ENCODE data around the gene DYNLRB2. TPM values are rescaled to one million over a fixed set of nuclear protein-coding genes. Genes with fewer than 3 reads are reported as not detected.

Gene DYNLRB2
- polyA plus RNA-seq, 1 of the 3 experiments (the other 2 are of a cell fraction), result 0.44 TPM

- no peaks in the 10 kb centered on the region for H3K9me2 ChIP-seq
- no peak for DNase-seq
- H3K4me1 ChIP-seq (ENCODE audit: control insufficient read depth in 1 of 2, insufficient read depth in 2 of 2, low read depth in 1 of 2, low read length in 1 of 2), result no peaks in the 10 kb centered on the region
- no peak overlapping the region for H2AFZ ChIP-seq (ENCODE audit: low read depth)
- no peak overlapping the region for H3K27ac ChIP-seq (ENCODE audit: low read depth in 2 of 2, low read length in 1 of 2)
- H3K9ac ChIP-seq, result no peak overlapping the region
- CTCF ChIA-PET, result no interaction called here
- H3K36me3 ChIP-seq (replicated peaks in 1 of 2; ENCODE audit: control insufficient read depth in 1 of 2, insufficient read depth in 2 of 2, low read length in 1 of 2), result no peaks in the 10 kb centered on the region
- H3K27me3 ChIP-seq (ENCODE audit: insufficient read depth), result no peaks in the 10 kb centered on the region
- no peak overlapping the region for H3K4me2 ChIP-seq
- H3F3A ChIP-seq (replicated peaks; ENCODE audit: insufficient read depth), result no peaks in the 10 kb centered on the region
- POLR2A ChIA-PET, result no interaction called here
- no peak for TF ChIP-seq MXI1 (IDR thresholded peaks at IDR 0.05; ENCODE audit: low read depth, low read length)
- TF ChIP-seq YY1 (IDR thresholded peaks at IDR 0.05; ENCODE audit: low read depth), result no peak
- no peak for TF ChIP-seq EZH2phosphoT487 (IDR thresholded peaks at IDR 0.05; ENCODE audit: borderline replicate concordance, low read depth)
- no peak for TF ChIP-seq POLR2AphosphoS5 (IDR thresholded peaks at IDR 0.05; ENCODE audit: low read depth, low read length)
- no peak overlapping the region for H3K4me3 ChIP-seq (ENCODE audit: low read depth in 2 of 2, low read length in 1 of 2)
- H3K79me2 ChIP-seq (ENCODE audit: insufficient read depth), result no peaks in the 10 kb centered on the region
- H4K20me1 ChIP-seq (ENCODE audit: insufficient read depth), result no peaks in the 10 kb centered on the region
- H3K9me3 ChIP-seq, result no peaks in the 10 kb centered on the region
These were observed 45.7 kb downstream of the DYNLRB2 start for GRCh38 chr16:80586476-80586875.

GRCh38 chr16:80587071-80587470 lies 46.3 kb downstream of the DYNLRB2 start:
- Histone ChIP-seq H3K4me2 (no peak overlapping the region), H3K36me3 (replicated peaks in 1 of 2; ENCODE audit: control insufficient read depth in 1 of 2, insufficient read depth in 2 of 2, low read length in 1 of 2) (no peaks in the 10 kb centered on the region), H3K27ac (ENCODE audit: low read depth in 2 of 2, low read length in 1 of 2) (no peak overlapping the region), H3K79me2 (ENCODE audit: insufficient read depth) (no peaks in the 10 kb centered on the region), H3K9me3 (no peaks in the 10 kb centered on the region), H3K4me1 (ENCODE audit: control insufficient read depth in 1 of 2, insufficient read depth in 2 of 2, low read depth in 1 of 2, low read length in 1 of 2) (no peaks in the 10 kb centered on the region), H4K20me1 (ENCODE audit: insufficient read depth) (no peaks in the 10 kb centered on the region), H3F3A (replicated peaks; ENCODE audit: insufficient read depth) (no peaks in the 10 kb centered on the region), H2AFZ (ENCODE audit: low read depth) (no peak overlapping the region), H3K4me3 (ENCODE audit: low read depth in 2 of 2, low read length in 1 of 2) (no peak overlapping the region), H3K9me2 (no peaks in the 10 kb centered on the region), H3K9ac (no peak overlapping the region), H3K27me3 (ENCODE audit: insufficient read depth) (no peaks in the 10 kb centered on the region)
- CTCF ChIA-PET, result no interaction called here
- WGBS (ENCODE audit: low lambda C conversion rate), result 21% methylated on average over 4 of the region's 4 CpGs
- POLR2A ChIA-PET, result no interaction called here
- DNase-seq, result no peak
- TF ChIP-seq EP300 (IDR thresholded peaks at IDR 0.05; ENCODE audit: borderline replicate concordance in 1 of 2, low read depth in 1 of 2, low read length in 1 of 2), result no peak
- TF ChIP-seq GATA2 (CRISPR knock-in tag; IDR thresholded peaks at IDR 0.05), result no peak
- TF ChIP-seq MEF2A (IDR thresholded peaks at IDR 0.05; ENCODE audit: borderline replicate concordance, low read depth), result no peak
- TF ChIP-seq IRF3 (IDR thresholded peaks at IDR 0.05; ENCODE audit: low read depth, low read length), result no peak
- TF ChIP-seq, protein P1, sequence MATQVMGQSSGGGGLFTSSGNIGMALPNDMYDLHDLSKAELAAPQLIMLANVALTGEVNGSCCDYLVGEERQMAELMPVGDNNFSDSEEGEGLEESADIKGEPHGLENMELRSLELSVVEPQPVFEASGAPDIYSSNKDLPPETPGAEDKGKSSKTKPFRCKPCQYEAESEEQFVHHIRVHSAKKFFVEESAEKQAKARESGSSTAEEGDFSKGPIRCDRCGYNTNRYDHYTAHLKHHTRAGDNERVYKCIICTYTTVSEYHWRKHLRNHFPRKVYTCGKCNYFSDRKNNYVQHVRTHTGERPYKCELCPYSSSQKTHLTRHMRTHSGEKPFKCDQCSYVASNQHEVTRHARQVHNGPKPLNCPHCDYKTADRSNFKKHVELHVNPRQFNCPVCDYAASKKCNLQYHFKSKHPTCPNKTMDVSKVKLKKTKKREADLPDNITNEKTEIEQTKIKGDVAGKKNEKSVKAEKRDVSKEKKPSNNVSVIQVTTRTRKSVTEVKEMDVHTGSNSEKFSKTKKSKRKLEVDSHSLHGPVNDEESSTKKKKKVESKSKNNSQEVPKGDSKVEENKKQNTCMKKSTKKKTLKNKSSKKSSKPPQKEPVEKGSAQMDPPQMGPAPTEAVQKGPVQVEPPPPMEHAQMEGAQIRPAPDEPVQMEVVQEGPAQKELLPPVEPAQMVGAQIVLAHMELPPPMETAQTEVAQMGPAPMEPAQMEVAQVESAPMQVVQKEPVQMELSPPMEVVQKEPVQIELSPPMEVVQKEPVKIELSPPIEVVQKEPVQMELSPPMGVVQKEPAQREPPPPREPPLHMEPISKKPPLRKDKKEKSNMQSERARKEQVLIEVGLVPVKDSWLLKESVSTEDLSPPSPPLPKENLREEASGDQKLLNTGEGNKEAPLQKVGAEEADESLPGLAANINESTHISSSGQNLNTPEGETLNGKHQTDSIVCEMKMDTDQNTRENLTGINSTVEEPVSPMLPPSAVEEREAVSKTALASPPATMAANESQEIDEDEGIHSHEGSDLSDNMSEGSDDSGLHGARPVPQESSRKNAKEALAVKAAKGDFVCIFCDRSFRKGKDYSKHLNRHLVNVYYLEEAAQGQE (IDR thresholded peaks at IDR 0.05; ENCODE audit: low read depth, low read length), result no peak
- TF ChIP-seq GABPA (IDR thresholded peaks at IDR 0.05; ENCODE audit: low read depth), result no peak
- no peak for TF ChIP-seq NFIC (IDR thresholded peaks at IDR 0.05; ENCODE audit: borderline replicate concordance)
- no peak for TF ChIP-seq RFX5 (IDR thresholded peaks at IDR 0.05; ENCODE audit: low read length)
- no peak for TF ChIP-seq TAF1 (IDR thresholded peaks at IDR 0.05; ENCODE audit: borderline replicate concordance, low read depth, low read length)
- TF ChIP-seq, protein P2, sequence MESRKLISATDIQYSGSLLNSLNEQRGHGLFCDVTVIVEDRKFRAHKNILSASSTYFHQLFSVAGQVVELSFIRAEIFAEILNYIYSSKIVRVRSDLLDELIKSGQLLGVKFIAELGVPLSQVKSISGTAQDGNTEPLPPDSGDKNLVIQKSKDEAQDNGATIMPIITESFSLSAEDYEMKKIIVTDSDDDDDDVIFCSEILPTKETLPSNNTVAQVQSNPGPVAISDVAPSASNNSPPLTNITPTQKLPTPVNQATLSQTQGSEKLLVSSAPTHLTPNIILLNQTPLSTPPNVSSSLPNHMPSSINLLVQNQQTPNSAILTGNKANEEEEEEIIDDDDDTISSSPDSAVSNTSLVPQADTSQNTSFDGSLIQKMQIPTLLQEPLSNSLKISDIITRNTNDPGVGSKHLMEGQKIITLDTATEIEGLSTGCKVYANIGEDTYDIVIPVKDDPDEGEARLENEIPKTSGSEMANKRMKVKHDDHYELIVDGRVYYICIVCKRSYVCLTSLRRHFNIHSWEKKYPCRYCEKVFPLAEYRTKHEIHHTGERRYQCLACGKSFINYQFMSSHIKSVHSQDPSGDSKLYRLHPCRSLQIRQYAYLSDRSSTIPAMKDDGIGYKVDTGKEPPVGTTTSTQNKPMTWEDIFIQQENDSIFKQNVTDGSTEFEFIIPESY (IDR thresholded peaks at IDR 0.05; ENCODE audit: borderline replicate concordance, low read depth), result no peak

All from SK-N-SH (cell line).